Measurements from ENCODE around the gene TIMP4.

DNA sequence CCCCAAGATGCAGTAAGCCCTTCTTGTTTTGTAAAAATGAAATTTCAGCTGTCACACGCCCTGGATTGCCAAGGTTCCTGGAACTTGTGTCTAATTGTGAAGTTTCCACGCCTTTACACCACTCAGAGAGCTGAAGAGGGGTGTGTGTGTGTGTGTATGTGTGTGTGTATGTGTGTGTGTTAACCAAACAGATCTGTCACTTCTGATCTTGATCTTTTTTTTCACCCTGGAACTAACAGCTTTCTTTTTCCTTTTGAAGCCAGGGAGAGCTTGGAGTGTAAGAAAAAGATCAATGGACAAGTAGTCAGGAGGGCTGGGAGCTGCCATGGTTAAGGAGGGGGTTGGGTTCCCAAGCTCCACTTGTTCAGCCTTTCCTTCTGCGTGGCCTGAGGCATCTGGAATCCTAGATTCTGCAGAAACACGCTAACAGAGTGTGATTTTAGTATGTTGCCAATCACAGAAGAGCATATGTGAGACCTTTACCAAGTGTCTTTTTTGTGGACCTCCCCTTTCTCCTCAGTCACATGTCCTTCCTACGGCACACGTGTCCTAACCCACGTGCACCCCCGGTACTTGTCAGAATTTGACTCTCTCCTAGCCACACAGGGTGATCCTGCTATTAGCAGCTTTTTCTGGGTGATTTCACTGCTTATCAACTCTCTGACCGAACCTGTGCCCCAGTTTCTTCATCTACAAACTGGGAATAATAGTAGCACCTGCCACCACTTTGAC, 11.5 kb downstream of the TIMP4 start:
- TF ChIP-seq POLR2A (IDR thresholded peaks at IDR 0.05) = no peak
- TF ChIP-seq, protein P1, sequence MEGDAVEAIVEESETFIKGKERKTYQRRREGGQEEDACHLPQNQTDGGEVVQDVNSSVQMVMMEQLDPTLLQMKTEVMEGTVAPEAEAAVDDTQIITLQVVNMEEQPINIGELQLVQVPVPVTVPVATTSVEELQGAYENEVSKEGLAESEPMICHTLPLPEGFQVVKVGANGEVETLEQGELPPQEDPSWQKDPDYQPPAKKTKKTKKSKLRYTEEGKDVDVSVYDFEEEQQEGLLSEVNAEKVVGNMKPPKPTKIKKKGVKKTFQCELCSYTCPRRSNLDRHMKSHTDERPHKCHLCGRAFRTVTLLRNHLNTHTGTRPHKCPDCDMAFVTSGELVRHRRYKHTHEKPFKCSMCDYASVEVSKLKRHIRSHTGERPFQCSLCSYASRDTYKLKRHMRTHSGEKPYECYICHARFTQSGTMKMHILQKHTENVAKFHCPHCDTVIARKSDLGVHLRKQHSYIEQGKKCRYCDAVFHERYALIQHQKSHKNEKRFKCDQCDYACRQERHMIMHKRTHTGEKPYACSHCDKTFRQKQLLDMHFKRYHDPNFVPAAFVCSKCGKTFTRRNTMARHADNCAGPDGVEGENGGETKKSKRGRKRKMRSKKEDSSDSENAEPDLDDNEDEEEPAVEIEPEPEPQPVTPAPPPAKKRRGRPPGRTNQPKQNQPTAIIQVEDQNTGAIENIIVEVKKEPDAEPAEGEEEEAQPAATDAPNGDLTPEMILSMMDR (IDR thresholded peaks at IDR 0.05) = no peak

Measured in adrenal gland (tissue), 5 donors.